Measurements from ENCODE around the gene NTRK2. TPM values are rescaled to one million over a fixed set of nuclear protein-coding genes. Genes with fewer than 3 reads are reported as not detected.
A peak's percentile ranks its signal among the peaks of the same experiment; 100 is the strongest.

NTRK2 gene
- total RNA-seq, 3 donors from 2014 or later: 1.7 to 3.5 (median 2.5) TPM

GRCh38 chr9:84966876-84967830, 297.6 kb downstream of the NTRK2 start:
- DNase-seq (no peak), ATAC-seq (no peak)
- intact Hi-C loops (cut with DNase I, micrococcal nuclease): no loop called here
- Histone ChIP-seq H3K9me3 (no peaks in the 10 kb centered on the region), H3K4me3 (no peak overlapping the region), H3K36me3 (ENCODE audit: low read depth) (no peaks in the 10 kb centered on the region), H3K4me1 (ENCODE audit: low read depth) (peaks cover 4% of the 10 kb centered on the region)
- TF ChIP-seq, protein P1, sequence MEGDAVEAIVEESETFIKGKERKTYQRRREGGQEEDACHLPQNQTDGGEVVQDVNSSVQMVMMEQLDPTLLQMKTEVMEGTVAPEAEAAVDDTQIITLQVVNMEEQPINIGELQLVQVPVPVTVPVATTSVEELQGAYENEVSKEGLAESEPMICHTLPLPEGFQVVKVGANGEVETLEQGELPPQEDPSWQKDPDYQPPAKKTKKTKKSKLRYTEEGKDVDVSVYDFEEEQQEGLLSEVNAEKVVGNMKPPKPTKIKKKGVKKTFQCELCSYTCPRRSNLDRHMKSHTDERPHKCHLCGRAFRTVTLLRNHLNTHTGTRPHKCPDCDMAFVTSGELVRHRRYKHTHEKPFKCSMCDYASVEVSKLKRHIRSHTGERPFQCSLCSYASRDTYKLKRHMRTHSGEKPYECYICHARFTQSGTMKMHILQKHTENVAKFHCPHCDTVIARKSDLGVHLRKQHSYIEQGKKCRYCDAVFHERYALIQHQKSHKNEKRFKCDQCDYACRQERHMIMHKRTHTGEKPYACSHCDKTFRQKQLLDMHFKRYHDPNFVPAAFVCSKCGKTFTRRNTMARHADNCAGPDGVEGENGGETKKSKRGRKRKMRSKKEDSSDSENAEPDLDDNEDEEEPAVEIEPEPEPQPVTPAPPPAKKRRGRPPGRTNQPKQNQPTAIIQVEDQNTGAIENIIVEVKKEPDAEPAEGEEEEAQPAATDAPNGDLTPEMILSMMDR (IDR thresholded peaks at IDR 0.05): no peak

- H3K9me3 ChIP-seq: no peaks in the 10 kb centered on the region
- H3K4me1 ChIP-seq (ENCODE audit: low read depth): peaks cover 4% of the 10 kb centered on the region
- TF ChIP-seq, protein P1 (IDR thresholded peaks at IDR 0.05): no peak
- ATAC-seq (peak; percentile 44), DNase-seq (no peak)
- intact Hi-C loops (cut with DNase I, micrococcal nuclease): no loop called here
- H3K4me3 ChIP-seq: no peak overlapping the region
- no peaks in the 10 kb centered on the region for H3K36me3 ChIP-seq (ENCODE audit: low read depth)
Observed at GRCh38 chr9:84969084-84969483, 299.6 kb downstream of the NTRK2 start.

DNA sequence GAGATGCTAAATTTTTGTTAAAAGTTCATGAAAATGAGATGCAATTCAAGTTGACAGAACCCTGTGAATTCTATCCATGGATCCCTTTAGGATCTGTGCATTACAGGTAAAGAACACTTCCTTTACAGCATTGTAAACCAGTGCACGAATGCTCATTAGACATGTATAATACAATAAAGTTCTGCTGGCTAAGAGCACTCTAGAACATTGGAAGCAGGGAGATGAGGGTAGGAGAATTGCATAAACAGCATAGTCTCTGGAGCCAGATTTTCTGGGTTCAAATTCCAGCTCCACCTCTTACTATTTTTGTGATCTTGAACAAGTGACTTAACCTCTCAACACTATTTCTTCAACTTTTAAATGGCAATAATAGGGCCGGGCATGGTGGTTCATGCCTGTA, 300.2 kb downstream of the NTRK2 start:
- intact Hi-C loops (cut with DNase I, micrococcal nuclease): no loop called here
- ATAC-seq (peak; percentile 70), DNase-seq (no peak)
- no peaks in the 10 kb centered on the region for H3K9me3 ChIP-seq
- TF ChIP-seq, protein P1 (IDR thresholded peaks at IDR 0.05): no peak
- H3K4me3 ChIP-seq: no peak overlapping the region
- no peaks in the 10 kb centered on the region for H3K36me3 ChIP-seq (ENCODE audit: low read depth)
- H3K4me1 ChIP-seq (ENCODE audit: low read depth): peaks cover 8% of the 10 kb centered on the region

GRCh38 chr9:84970432-84970831, 300.9 kb downstream of the NTRK2 start:
- no peaks in the 10 kb centered on the region for H3K9me3 ChIP-seq
- intact Hi-C loops (cut with DNase I, micrococcal nuclease): no loop called here

DNA sequence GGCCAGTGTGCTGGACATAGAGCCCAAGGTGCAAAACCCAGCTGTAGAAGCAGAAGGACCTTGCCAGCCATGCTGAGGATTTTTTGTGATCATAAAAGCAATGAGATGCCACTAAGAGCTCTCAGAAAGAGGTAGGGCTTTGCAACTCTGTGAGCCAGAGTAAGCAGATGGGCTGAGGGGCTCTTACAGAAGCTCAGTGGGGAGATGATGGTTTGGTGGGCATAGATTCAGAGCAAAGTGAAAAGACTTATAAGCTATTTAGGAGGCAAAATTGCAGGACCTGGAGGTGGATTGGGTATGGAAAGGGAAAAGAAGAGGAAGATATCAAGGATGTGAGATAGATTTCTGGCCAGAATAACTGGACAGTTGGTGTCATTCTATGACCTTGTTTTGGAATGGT, 302.0 kb downstream of the NTRK2 start:
- intact Hi-C loops (cut with DNase I, micrococcal nuclease): no loop called here
- Histone ChIP-seq H3K36me3 (ENCODE audit: low read depth) (no peaks in the 10 kb centered on the region), H3K9me3 (no peaks in the 10 kb centered on the region), H3K4me3 (no peak overlapping the region), H3K4me1 (ENCODE audit: low read depth) (peaks cover 10% of the 10 kb centered on the region)
- DNase-seq: no peak
- TF ChIP-seq, protein P1 (IDR thresholded peaks at IDR 0.05): no peak
- ATAC-seq: no peak

More at GRCh38 chr9:84970432-84970831, 300.9 kb downstream of the NTRK2 start:
- ATAC-seq: peak; percentile 84
- peak in 1 of 3 donors; percentile 65 for DNase-seq
- TF ChIP-seq, protein P1 (IDR thresholded peaks at IDR 0.05): no peak
- peaks cover 10% of the 10 kb centered on the region for H3K4me1 ChIP-seq (ENCODE audit: low read depth)
- no peaks in the 10 kb centered on the region for H3K36me3 ChIP-seq (ENCODE audit: low read depth)
- H3K4me3 ChIP-seq: no peak overlapping the region

All from mucosa of descending colon (tissue), 3 donors.